Common myeloid progenitor, CD34-positive (primary cell): Measurements from ENCODE around the gene APRT. TPM values are rescaled to one million over a fixed set of nuclear protein-coding genes. Genes with fewer than 3 reads are reported as not detected.

Source experiments
- CTCF ChIA-PET: fragments of 350-600 bp; sonication (Branson Sonifier 250); formaldehyde crosslinking; loops from one replicate; lab custom pipeline; 2021; ENCODE audit warnings: antibody characterized with exemption; lab: Charles Lee
- POLR2A ChIA-PET: fragments of 350-600 bp; sonication (Branson Sonifier 250); formaldehyde crosslinking; loops from one replicate; lab custom pipeline; 2021; ENCODE audit warnings: antibody characterized with exemption; lab: Charles Lee
- DNase-seq, 3 donors: peaks; one replicate each; pipeline versions ENCODE4 v3.0.0 to v3.0.0-alpha.2; 2013
- H3K27ac ChIP-seq, 2 experiments: 1 replicate in 1 of 2; 2 replicates in 1 of 2; pipeline ENCODE4 v1.7.0; 2013; ENCODE audit warnings: inconsistent platforms in 2 of 2, low read length in 2 of 2, mild to moderate bottlenecking in 2 of 2, low read depth in 1 of 2, moderate library complexity in 1 of 2; ENCODE audit not compliant: severe bottlenecking in 2 of 2, insufficient read depth in 1 of 2, poor library complexity in 1 of 2
- H3K27me3 ChIP-seq, 5 experiments: replicated peaks in 2 of 5; 1 replicate in 3 of 5; 2 replicates in 2 of 5; pipeline versions ENCODE4 v1.6.1 to v1.7.0; 2013; ENCODE audit warnings: low read length in 4 of 5, mild to moderate bottlenecking in 2 of 5, moderate library complexity in 2 of 5, inconsistent platforms in 1 of 5; ENCODE audit not compliant: insufficient read depth in 5 of 5, control insufficient read depth in 4 of 5
- H3K36me3 ChIP-seq, 4 experiments: 1 replicate in 2 of 4; 2 replicates in 2 of 4; pipeline versions ENCODE4 v1.6.1 to v1.7.0; 2013; ENCODE audit warnings: low read length in 3 of 4, control low read depth in 1 of 4, mild to moderate bottlenecking in 1 of 4; ENCODE audit not compliant: control insufficient read depth in 4 of 4, insufficient read depth in 4 of 4
- H3K4me1 ChIP-seq, 4 experiments: 1 replicate in 3 of 4; 2 replicates in 1 of 4; pipeline versions ENCODE4 v1.6.1 to v1.7.1; 2013; ENCODE audit warnings: low read length in 3 of 4, mild to moderate bottlenecking in 3 of 4, control low read depth in 1 of 4, inconsistent platforms in 1 of 4, moderate library complexity in 1 of 4; ENCODE audit not compliant: control insufficient read depth in 4 of 4, insufficient read depth in 4 of 4; ENCODE audit errors: control extremely low read depth in 1 of 4
- H3K4me3 ChIP-seq, 7 experiments: 1 replicate in 4 of 7; 2 replicates in 3 of 7; pipeline versions ENCODE4 v1.5.1 to v1.7.0; 2013; ENCODE audit warnings: mild to moderate bottlenecking in 7 of 7, low read length in 6 of 7, moderate library complexity in 6 of 7, inconsistent platforms in 2 of 7, low read depth in 2 of 7, control low read depth in 1 of 7; ENCODE audit not compliant: insufficient read depth in 4 of 7, control insufficient read depth in 1 of 7; ENCODE audit errors: extremely low read depth in 1 of 7
- H3K9me3 ChIP-seq, 5 experiments: 1 replicate in 4 of 5; 2 replicates in 1 of 5; pipeline versions ENCODE4 v1.6.1 to v1.7.1; 2013; ENCODE audit warnings: low read length in 4 of 5, mild to moderate bottlenecking in 2 of 5, inconsistent platforms in 1 of 5, low read depth in 1 of 5, moderate library complexity in 1 of 5; ENCODE audit not compliant: control insufficient read depth in 4 of 5, insufficient read depth in 2 of 5; ENCODE audit errors: control extremely low read depth in 1 of 5
- WGBS: methylation state at CpG from one replicate; pipeline ENCODE4 v1.1.5; 2013; ENCODE audit not compliant: insufficient coverage; 5-methylcytosine and 5-hydroxymethylcytosine counted together
- polyA plus RNA-seq: library from polyadenylated mRNA; unstranded; fragments of 120-200 nt; gene quantifications from one replicate; pipeline ENCODE4 v1.2.1, GENCODE V29; 2013

The APRT gene, protein sequence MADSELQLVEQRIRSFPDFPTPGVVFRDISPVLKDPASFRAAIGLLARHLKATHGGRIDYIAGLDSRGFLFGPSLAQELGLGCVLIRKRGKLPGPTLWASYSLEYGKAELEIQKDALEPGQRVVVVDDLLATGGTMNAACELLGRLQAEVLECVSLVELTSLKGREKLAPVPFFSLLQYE
- 170 TPM for polyA plus RNA-seq

DNA sequence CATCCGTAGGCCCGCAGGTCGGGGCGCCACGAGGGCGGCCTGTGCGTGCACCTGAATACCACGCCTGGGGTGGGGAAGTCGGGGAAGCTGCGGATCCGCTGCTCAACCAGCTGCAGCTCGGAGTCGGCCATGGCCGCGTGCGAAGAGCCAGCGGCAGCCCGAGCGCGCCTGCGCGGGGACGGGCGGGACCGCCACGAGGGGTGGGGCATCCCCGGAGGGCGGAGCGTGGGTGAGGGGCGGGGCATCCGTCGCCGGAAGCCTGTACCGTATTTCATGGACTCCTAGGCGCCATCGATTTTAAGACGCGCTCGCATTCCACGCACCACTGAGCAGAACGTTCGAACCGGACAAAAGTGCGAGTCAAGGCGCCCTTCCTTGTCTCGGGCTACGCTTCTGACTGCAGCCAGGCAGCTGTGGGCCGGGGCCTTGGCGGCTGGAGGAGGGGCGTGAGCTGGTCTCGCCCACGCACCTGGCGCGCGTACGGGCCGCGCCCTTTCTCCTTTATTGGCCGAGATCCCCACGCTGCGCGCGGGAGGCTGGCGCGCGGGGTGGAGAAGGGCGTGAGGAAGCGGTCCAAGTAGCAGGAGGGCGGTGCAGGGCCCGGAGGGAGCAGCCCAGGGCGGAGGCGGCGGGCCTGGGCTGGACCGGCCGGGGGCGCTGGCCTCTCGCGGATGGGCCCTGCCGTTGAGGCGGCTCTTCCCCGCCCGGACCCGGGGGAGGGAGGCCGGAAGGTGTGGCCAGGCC, at the start of gene APRT:
APRT (minus strand) TSS at position 160 of the 744 bp plus-strand sequence; CDS start at position 131, 29 bp downstream.
- CTCF ChIA-PET, result interaction anchor here (1.2 to 3.2 kb wide), 9 partner anchors 11 to 406 kb away, joined by 3 to 19 read pairs (median 5); partner anchors contain the start of genes GALNS, TRAPPC2L and ZNF778

DNA sequence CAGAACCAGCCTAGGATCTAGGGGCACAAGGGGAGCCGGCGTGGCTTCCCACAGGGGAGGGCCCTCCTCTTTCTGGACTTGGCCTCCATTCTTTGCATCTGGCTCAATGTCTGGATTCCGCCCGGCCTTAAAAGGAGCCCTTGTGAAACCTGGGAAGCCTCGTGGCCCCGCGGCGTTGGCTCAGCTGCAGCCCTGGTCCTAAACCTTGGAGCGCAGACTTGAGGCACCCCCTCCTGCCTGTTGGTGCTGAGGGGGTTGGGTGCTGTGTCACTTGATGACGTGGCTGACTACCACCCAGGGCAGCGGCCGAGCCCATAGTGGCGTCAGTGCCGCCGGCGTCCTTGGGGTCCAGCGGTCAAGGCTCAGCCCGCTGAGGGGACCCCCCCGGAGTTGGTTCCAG, 49.6 kb upstream of the APRT start:
- POLR2A ChIA-PET, result interaction anchor here (0.9 kb wide), 1 partner anchor 10 kb away, joined by 3 read pairs; no protein-coding TSS in a partner anchor
- 98% methylated on average over 17 of the region's 19 CpGs for WGBS
- Histone ChIP-seq H3K27me3 (no peaks in the 10 kb centered on the region), H3K27ac (no peak overlapping the region), H3K4me1 (peaks cover 0 to 12% (median 11%) of the 10 kb centered on the region in 4 experiments), H3K36me3 (peaks cover 3 to 49% (median 31%) of the 10 kb centered on the region in 4 experiments), H3K9me3 (no peaks in the 10 kb centered on the region), H3K4me3 (no peak overlapping the region)
- CTCF ChIA-PET, result no interaction called here
- no peak for DNase-seq

More for the DNA sequence above, at the start of gene APRT:
- POLR2A ChIA-PET, result interaction anchor here (0.6 to 1.4 kb wide), 3 partner anchors 9 to 13 kb away, joined by 3 to 5 read pairs (median 4); no protein-coding TSS in a partner anchor
- H3K4me3 ChIP-seq, result peak within 1 kb of the TSS; percentile 50 to 85 (median 77)
- peaks cover 0 to 34% (median 21%) of the 10 kb centered on the region in 4 experiments for H3K36me3 ChIP-seq
- DNase-seq, result peak; percentile 87 to 94 (median 93)
- no peaks in the 10 kb centered on the region for H3K27me3 ChIP-seq
- H3K4me1 ChIP-seq, result peaks cover 0 to 42% (median 35%) of the 10 kb centered on the region in 4 experiments
- peak within 1 kb of the TSS; percentile 53 to 81 for H3K27ac ChIP-seq
- no peaks in the 10 kb centered on the region for H3K9me3 ChIP-seq
- WGBS, result 0% methylated on average over 80 of the region's 84 CpGs

DNA sequence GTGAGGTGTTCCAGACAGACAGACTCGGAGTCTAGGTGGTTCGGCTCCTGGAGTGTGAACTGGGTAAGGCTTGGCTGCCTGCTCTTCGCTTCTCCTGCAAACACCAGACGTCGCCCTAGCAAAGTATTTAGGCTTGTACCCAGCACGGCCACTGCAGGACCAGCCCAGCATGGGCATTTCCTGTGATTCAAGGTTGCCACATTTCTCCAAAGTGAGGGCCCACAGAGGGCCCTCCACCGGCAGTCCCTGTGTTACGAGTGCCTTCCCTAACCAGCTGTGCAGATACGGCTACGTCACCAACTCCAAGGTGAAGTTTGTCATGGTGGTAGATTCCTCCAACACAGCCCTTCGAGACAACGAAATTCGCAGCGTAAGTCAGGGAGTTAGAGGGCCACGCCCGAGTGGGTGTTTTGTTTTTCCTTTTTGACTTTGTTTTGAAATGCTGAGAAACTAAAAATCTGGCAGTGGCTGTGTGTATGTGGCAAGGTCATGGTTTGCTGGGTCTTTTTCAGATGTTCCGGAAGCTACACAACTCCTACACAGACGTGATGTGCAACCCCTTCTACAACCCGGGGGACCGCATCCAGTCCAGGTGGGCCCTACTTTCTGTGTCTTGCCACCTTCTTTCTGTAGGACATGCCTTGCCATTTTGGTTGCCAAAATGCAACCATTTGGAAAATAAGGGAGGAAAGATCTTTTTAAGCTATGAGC, 47.8 kb upstream of the APRT start:
- H3K9me3 ChIP-seq, result no peaks in the 10 kb centered on the region
- CTCF ChIA-PET, result interaction anchor here (1.0 to 3.6 kb wide), 5 partner anchors 9 to 297 kb away, joined by 3 to 39 read pairs (median 5); no protein-coding TSS in a partner anchor
- POLR2A ChIA-PET, result no interaction called here
- peaks cover 3 to 49% (median 31%) of the 10 kb centered on the region in 4 experiments for H3K36me3 ChIP-seq
- 97% methylated on average over 20 of the region's 20 CpGs for WGBS
- DNase-seq, result no peak
- H3K27me3 ChIP-seq, result no peaks in the 10 kb centered on the region
- H3K4me3 ChIP-seq, result no peak overlapping the region
- H3K27ac ChIP-seq, result no peak overlapping the region
- peaks cover 3 to 29% (median 29%) of the 10 kb centered on the region in 4 experiments for H3K4me1 ChIP-seq

DNA sequence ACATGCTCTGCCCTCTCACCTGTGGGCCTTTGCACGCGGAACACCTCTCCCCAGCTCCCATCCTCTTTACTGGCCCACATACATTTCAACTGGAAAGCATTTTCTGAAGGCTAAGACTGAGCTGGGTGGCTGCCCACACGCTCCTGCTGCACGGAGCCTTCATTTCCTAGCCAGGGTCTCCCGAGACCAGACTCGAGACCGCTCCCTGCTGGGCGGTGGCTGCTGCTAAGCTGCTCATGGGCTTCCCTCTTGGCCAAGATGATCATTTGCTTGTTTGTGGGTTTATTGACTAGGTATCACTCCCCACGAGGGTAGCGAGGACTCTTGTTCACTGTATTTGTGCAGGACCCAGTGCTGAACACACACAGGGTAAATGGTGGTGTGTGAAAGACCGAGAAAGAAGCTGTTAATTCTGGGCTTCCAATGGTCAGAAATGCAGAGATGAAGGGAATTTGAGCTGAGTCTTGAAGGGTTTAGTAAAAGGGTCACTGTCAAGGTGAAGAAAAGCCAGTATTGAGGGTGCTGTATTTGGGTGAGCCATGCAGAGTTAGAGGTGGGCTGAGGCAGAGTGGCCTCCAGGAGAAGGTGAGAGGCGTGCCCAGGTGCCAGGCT, 46.1 kb upstream of the APRT start:
- Histone ChIP-seq H3K36me3 (peaks cover 3 to 47% (median 32%) of the 10 kb centered on the region in 4 experiments), H3K9me3 (no peaks in the 10 kb centered on the region), H3K4me3 (peak overlapping the region; percentile 83 to 98 (median 93)), H3K27me3 (no peaks in the 10 kb centered on the region), H3K4me1 (peaks cover 3 to 43% (median 33%) of the 10 kb centered on the region in 4 experiments), H3K27ac (peak overlapping the region in 1 of 2 experiments; percentile 61)
- DNase-seq, result peak; percentile 79 to 87 (median 84)
- ChIA-PET CTCF (interaction anchor here (1.0 to 3.6 kb wide), 23 partner anchors 8 to 358 kb away, joined by 3 to 39 read pairs (median 4); partner anchors contain the start of genes APRT and PABPN1L), POLR2A (interaction anchor here (0.7 kb wide), 1 partner anchor 79 kb away, joined by 3 read pairs; no protein-coding TSS in a partner anchor)
- WGBS, result 15% methylated on average over 11 of the region's 12 CpGs

DNA sequence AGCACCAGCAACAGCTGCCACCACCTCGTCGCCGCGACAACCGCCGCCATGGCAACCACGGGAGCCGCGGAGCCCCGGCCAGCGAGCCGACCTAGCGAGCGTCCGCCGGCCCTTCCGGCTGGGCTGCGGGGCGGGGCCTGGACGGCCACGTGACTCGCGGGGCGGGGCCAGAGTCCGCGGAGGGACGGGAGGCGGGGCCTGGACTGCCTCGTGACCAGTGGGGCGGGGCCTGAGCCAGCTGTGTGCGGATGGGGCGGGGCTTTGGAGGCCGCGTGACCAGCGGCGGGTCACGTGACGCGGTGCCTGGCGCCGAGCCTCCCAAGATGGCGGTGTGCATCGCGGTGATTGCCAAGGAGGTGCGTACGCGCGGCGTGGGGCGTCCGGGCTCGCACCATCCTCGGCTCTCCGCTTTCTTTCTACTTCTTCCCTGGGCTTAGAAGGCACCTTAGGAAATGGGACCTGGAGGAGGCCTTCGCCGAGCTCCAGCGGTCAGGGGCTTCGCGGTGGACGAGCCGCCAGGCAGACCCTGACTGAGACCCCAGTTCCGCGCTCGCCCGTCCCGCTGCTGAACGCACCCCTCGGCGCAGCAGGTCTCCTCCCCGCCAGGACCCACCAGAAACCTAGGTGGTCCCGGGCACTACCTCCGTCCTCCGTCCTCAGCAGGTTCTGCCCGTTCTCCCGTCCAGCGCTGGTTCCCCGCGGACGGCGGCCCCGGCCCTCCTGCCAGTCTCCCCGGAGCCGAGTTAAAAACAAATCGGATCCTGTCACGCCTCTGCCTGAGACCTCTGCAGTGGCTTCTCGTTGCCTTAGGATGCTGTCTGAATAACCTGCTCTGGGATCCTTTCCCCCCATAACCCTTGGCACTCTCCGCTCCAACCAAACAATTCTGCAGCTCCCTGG, 45.4 kb upstream of the APRT start, which contains the start of the genes GALNS and TRAPPC2L:
GALNS (minus strand) TSS at position 120 of the 900 bp plus-strand sequence; CDS start at position 50, 70 bp downstream.
TRAPPC2L (plus strand) TSS at position 300 of the 900 bp plus-strand sequence; CDS start at position 324, 24 bp downstream.
- H3K9me3 ChIP-seq, result no peaks in the 10 kb centered on the region
- CTCF ChIA-PET, result interaction anchor here (1.0 to 3.6 kb wide), 22 partner anchors 8 to 359 kb away, joined by 3 to 39 read pairs (median 4); partner anchors contain the start of genes APRT and PABPN1L
- H3K4me3 ChIP-seq, result peak within 1 kb of the TSS; percentile 83 to 98 (median 93)
- H3K27me3 ChIP-seq, result no peaks in the 10 kb centered on the region
- WGBS, result under 1% methylated on average over 72 of the region's 87 CpGs
- peak within 1 kb of the TSS in 1 of 2 experiments; percentile 61 for H3K27ac ChIP-seq
- H3K36me3 ChIP-seq, result peaks cover 3 to 40% (median 26%) of the 10 kb centered on the region in 4 experiments
- peak; percentile 89 to 95 (median 94) for DNase-seq
- peaks cover 3 to 43% (median 33%) of the 10 kb centered on the region in 4 experiments for H3K4me1 ChIP-seq
- POLR2A ChIA-PET, result no interaction called here
